HG02970 (cell line): ENCODE data around the gene RHEB.

ENCODE experiments used
- ATAC-seq: cut with Tn5 transposase; IDR thresholded peaks from one replicate; pipeline ENCODE4 v1.9.1; 2021; ENCODE audit warnings: mild to moderate bottlenecking, moderate library complexity, moderate number of reproducible peaks; ENCODE audit not compliant: unreplicated experiment, low FRiP score

The RHEB gene

DNA sequence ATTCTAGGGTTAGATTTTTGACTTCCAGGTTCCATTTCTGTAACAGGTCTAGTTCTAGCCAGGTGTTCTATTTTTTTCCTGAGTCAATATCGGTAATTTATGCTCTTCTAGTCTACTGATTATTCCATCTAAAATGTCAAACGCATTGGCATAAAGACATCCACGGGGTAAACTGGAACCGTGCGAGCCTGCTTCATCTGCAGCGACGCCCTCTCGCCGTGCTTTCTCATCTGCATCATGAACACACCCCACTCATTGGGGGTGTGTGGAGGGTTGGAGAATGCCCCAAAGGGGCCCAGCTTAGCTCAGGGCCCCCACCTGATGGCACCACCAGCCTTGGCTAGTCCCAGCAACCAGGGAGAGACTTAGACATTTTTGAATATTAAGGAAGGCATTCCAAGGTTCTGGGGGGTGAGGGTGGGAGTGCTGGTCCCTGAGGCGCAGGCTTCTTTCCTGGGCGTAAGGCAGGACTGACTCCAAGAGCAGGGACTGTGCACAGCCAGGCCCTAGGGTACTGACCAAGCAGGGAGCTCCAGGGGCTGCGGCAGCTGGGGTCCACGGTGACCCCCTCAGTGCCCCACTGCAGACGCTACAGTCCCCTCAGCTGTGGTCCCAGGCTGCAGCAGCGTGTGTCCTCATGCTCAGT is 66.9 kb downstream of the RHEB start:
- no peak for ATAC-seq

DNA sequence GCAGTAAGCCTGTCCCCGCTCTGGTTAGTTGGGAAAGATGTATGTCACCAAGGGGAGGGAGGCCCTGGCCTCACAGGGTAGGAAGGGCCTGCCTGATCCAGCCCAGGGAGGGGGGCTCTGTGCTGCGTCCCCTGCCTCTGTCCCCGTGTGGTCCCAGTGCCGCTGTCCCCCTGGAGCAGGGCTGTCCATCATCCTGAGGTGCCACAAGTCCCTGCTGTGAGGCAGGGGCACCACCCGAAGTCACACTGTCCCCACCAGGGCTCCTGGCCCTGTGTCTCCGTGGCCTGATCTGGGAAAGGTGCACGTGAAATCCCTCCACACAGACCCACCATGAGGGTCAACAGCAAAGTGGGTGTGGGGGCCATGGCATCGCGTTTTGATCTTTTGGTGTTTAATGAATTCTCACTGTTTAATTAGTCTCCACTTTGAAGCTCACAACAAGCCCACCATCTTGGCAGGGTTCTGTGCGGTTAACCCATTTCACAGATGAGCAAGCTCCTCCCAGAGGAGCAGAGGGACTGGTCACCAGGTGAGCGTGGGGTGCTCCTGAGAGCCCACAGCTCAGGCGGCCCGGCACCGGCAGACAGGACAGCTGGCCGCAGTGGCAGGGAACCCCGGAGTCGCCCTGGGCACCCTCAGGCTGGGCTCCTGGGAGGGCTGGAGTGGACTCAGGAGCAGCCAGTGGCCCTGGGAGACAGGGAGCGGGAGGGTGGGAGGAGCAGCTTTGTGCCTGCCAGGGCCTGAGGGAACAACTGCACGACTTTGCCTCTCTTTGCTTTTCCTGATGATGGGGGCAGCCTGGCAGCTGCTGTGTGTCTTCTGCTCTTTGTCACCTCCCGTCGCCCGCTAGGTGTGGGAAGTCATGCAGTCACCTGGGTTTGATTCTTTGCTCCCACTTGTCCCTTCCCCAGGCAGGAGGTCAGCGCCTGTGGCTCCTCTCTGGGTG is 67.8 kb downstream of the RHEB start:
- ATAC-seq = no peak

DNA sequence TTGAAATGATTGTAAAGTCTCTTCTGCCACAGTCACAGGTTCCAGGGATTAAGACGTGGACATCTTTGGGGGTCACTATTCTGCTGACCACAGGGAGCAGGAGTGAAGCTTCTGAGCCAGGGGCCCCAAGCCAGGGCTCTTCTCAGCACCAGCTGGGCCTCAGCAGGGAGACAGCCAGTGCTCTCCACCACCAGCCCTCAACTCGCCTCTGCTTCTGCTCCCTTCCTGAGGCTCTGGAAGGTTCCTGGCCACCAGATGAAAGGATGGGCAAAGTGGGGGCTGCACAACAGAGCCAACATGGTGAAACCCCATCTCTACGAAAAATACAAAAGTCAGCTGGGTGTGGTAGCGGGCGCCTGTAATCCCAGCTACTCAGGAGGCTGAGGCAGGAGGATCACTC is 68.5 kb downstream of the RHEB start:
- no peak for ATAC-seq

DNA sequence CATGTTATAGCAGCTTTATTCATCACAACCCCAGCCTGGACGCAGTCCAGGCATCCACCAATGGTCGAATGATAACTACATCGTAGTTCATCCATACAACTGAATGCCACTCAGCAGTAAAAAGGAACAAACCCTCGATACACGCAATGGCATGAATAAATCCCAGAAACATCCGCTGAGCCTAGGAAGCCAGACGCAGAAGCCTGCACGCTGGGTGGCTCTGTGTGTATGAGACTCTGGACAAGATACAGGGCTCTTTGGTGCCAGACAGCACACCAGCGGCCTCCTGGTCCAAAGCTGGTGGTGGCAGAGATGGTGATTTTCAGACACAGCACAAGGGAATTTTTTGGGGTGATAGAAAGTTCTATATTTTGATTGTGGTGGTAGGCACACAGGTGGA is 69.7 kb downstream of the RHEB start:
- ATAC-seq = no peak

DNA sequence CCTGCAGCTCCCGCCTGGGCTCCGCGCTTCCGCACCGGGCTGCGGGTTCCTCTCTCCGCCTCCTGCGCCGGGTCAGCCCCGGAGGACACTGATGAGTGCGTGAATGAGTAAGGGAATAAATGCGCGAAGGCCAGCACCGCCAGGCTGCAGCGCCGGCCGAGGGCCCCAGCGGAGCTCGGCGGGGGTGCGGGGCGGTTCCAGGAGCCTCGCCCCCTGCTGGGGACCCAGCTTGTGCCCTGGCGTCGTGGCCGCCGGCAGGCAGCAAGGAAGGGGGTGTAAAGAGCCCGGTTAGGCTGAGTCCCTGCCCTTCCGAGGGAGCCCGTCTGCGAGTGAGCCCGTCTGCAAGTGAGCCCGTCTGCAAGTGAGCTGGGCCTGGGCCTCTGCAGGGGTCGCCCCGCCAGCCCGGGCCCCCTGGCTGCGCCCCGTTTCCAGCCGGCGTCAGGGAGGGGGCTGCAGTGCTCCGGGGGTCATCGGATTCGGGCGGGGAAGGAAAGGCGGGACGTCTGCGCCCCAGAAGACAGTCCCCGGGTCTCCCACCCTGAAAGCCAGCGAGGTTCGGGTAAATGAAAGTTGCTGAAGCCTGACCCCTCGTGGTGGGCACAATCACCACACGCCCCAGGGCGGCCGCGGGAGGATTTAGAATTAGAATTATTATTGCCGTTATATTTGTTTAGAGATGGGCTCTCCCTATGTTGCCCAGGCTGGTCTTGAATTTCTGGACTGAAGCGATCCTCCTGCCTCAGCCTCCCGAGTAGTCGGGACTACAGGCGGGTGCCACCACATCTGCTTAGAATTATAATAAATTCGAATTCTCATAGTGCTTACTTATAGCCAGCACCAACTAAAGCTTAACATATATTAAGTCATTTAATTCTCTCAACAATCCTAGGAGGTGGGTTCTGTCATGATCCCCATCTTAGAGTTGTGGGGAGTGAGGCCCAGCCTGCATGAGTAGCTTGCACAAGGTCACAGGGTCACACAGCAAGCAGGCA is 71.1 kb downstream of the RHEB start:
- no peak for ATAC-seq

DNA sequence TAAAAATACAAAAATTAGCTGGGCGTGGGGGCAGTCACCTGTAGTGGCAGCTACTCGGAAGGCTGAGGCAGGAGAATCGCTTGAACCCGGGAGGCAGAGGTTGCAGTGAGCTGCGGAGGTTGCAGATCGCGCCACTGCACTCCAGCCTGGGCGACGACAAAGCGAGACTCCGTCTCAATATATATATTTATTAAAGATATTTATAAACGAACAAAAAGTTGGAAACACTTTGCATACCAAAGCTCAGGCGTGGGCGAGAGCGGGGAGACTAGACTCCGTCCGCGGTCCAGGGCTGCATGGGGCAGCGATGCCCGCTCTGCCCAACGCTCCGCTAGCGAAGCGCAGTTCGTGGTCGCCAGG is 71.8 kb downstream of the RHEB start:
- ATAC-seq = no peak

DNA sequence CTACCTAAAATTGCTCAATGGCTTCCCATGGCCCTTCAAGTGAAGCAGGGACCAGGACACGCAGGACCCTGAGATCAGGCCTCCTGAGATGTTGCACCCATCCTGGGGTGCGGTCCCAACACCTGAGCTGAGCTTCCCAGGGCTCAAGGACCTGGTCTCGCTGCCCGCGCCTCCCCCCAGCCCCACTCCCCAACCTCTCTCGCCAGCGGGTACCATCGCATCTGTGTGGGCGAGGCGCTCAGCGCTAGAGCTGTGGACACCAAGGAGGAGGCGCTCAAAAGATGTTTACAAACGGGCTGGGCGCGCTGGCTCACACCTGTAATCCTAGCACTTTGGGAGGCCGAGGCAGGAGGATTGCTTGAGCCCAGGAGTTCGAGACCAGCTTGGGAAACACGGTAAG is 72.4 kb downstream of the RHEB start:
- no peak for ATAC-seq

DNA sequence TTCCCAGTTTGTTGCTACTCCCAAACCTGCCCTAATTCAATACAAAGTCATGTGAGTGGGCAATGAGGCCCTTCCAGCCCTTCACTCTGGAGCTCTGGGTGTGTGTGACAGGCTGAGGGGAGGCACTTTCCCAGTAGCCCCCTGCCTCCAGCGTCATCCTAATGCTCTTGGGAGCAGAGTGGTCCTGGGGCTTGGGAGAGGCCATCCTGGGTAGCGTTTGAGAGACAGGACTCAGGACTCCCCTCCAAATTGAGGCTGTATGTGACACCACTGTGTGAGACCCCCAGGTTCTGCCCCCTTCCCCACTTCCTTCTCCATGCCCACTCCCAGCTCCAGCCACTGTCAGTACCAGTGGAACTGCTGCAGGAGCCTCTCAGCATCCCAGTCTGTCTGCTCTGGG is 73.3 kb downstream of the RHEB start:
- no peak for ATAC-seq

DNA sequence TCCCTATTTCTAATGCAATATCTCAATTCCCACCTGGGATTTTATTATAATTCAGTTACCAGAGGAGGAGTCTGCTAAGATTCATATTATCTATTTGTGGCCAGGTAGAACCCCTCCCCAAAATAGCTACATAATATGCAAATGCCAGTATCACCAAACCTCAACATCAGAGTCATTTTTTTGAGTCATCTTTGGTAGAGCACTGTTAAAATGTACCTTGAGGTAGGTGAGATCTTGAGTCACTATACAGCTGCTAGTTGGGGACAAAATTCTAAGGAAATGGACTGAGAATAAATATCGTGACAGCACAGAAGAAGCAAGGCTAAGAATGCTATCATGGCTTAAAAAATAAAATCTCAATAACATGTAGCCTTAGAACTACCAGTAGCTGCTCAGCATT is 75.1 kb downstream of the RHEB start:
- ATAC-seq = no peak

DNA sequence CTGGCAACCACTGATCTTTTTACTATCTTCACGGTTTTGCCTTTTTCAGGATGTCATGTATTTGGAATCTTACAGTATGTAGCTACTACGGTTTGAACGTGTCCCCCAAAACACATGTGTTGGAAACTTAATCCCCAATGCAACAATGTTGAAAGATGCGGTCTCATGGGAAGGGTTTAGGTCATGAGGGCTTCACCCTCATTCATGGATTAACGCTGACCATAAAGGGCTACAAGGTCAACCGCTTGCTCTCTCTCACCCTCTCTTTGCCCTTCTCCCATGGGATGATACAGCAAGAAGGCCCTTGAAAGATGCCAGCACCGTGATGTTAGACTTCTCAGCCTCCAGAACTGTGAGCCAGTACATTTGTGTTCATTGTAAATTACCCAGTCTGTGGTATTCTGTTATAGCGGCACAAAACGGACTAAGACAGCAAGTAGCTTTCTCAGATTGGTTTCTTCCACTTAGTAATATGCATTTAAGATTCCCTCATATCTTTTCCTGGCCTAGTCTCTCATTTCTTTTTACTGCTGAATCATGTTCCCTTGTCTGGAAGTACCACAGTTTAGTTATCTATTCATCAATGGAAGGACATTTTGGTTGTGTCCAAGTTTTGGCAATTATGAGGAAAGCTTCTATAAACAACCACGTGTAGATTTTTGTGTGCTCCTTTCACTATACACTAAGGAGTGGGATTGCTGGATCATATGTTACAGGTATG is 76.8 kb downstream of the RHEB start:
- ATAC-seq = no peak

DNA sequence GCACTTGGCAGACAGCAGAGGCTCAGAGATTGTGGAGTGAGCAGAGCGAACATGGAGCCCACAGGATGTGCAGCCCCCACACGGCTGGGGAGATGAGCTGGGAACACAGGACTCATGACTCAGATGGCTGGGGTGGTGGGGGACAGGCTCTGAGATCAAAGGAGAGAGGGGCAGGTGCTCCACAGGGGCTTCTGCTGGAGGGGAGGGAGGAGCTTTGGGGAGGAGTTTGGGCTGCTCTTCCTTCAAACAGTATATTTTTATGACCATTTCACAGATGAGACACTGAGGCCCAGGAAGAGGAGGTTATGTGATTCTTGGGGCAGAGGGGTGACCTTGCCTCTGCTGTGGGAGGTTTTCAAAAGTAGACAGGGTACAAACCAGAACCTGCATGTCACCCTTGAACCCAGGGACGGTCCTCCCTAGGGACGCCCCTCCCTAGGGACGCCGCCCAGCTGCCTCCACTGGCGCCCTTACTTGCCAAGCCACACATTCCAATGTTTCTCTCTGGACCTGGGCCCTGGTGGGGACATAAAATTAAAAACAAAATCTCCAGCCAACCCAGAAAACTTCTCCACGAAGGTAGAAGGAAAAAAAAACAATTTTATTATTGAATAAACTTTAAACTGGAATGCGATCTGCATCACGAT is 78.8 kb downstream of the RHEB start:
- ATAC-seq = no peak

DNA sequence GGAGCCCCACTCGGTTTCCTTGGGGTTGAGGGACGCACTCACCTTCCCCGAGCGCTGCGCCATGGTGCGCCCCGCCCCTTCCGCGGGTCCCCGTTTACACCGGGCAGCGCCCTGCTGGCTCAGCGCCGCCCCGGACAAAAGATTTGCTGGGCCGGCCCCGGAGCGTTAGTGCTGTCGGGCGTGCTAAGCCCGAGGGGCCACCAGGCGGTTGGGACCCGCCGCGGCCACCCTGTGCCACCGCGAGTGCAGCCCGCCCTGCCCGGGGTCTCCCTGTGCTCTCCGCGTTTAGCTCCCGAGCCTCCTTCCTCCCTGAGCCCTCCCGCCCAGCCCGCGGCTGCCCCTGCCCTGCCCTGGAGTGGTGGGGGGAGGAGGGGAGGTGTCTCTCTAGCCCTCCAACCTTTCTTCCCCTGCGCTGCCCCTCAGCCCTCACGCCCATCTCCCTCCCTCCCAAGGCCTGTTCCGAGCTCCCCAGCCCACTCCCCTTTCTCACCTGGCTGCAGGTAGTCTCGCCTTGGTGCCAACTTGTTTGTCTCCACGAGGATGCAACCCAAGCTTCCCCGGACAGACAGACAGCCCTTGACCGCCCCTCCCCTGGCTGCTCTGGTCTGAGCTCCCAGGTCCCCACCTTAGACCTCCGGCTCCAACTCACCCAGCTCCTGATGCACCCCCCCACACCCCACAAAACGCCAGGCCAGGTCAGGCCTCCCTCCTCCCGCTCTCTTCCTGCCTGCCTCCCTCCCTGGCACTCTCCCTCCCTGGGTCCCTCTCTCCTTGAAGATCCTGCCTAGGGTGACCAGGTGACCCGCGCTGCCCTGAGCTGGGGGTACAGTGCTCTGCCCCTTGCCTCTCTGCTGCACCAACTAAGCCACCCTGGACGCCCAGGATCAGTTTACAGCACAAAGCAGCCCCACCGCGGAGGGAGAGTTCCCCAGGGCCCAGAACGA is 79.6 kb downstream of the RHEB start, which contains the start of gene CRYGN:
CRYGN (minus strand) TSS at position 287 of the 944 bp plus-strand sequence; CDS start at position 63, 224 bp downstream.
- no peak for ATAC-seq

DNA sequence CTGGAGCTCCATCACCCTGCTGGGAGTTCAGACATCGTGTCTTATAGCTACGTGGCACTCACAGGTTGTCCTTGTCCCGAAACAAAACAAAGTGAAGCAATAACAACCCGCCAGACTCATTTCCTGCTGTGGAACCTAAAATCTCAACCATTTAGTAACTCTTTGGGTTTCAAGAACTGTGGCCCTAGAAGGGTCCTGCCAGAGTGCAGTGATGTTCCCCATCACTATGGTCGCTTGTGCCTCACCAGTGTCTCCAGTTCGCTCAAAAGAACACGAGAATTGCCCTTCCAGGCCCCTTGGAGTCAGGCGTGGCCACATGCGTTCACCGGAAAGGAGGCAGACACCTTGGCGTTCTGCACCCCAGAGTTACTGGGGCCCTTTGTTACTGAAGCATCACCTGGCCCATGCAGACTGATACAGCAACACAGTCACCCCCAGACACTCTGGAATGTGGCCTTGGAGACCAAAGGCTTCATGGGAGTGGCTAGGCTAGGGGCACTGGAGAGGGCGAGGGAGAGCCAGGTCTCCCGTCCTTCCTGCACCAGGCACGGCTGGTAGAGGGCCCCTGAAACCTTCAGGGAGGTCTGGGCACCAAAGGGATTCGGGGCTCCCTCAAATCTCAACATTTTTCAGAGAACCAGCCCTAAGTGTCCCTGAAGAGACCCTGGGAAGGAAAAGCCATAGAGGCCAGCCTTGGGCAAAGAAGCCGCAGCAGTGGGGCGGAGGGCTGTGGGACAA is 80.7 kb downstream of the RHEB start:
- ATAC-seq = no peak

DNA sequence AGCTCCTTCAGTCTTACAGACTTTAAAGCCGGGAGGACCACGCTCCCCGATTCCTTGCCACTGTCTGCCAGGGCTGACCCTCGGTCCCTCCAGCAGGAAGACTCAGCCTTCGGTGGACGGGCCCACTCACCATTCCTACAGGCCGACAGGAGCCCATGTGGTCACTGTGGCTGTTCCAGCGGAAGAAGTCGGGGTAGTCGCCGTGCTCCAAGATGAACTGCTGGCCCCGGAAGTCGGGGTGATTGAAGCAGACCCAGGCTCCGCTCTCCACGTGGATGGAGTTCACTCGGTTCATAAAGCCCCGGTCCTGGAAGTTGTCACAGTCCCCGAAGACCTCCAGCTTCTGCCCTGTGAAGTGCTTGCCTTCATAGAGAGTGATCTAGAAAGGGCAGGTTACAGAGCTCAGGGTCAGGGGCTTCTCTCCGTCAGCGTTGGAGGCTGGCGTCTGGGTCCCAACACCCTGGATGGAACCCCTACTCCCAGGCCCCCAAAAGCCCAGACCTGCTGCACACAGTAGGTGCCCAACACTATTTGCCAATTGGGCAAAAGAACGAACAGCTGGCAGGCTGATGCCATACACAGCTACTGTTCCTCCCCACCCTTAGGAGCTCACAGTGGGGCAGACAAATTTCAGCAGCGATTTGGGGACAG is 81.7 kb downstream of the RHEB start:
- ATAC-seq = no peak

DNA sequence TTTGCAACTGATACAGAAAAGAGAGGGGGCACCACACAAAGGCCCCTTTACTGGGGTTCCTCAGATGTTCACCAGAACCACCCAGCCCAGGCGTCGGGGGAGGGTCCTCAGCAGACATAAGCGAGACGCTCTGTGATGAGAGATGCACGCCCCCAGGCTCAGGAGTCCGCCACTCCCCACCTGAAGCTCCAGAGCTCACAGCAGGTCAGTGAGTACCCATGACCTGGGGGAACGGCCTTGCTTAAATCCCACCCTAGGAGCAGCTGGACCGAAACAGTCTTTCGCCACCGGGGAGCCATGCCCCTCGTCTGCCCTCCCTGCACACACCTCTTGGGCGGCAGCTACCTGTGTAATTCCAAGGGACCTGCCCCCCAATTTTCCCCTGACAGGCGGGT is 82.5 kb downstream of the RHEB start:
- no peak for ATAC-seq

DNA sequence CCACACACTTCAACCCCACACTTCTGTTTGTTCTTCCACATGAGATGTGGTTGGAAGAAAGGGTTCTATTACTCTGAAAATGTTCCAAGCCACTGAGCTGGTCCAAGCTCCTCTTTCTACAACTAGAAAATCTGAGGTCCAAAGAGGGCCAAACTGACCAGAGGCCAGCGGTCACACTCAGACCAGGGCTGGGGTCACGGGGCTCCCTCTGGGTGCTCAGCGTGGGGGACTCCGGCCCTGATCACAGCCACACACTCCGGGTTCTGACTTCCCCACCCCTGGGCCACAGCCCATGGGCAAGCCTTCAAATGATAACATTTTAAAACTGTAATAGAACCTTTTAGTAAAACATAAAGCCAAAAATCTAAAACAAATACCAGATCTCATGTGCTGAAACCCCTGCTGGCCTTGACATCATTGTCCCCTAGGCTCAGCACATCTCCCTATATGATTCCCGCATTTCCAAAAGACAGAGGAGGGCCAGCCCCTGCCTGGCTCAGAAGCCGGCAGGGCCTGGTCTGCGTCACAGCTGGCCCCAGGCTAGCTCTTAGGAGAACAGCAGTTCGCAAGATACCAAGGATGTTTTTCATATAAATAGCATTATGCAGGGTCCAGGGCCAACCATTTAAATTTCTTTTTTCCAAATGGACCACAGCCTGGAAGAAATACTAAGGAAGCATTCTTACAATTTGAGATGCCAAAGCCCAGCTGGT is 83.1 kb downstream of the RHEB start:
- no peak for ATAC-seq

DNA sequence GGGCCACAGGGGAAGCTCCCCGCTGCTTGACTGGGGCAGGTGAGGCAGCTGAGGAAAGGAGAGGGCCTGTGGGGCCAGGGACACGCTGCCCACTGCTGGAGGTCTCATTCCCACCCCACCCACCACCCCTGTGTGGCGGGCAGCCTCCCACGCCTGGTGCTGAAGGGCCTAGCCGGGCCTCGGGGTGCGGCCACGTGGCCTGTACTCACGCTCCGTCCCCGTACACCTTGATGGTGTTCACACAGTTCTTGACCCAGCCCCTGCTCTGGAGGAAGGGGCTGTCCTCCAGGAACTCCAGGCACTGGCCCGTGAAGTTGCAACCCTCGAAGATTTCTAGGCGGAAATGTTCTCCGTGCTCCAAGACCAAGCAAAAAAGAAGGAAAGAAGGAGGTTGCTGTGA is 83.7 kb downstream of the RHEB start:
- no peak for ATAC-seq
